ENCODE measurements around the gene PET100.

The PET100 gene

GRCh38 chr19:7654401-7654800, 24.8 kb downstream of the PET100 start:
- ATAC-seq, result no peak

GRCh38 chr19:7655581-7655980, 26.0 kb downstream of the PET100 start:
- no peak for ATAC-seq

- peak; percentile 61 for ATAC-seq
Measured at GRCh38 chr19:7657131-7657751, 27.6 kb downstream of the PET100 start.

- ATAC-seq, result peak; percentile 92 to 97
Measured at GRCh38 chr19:7658219-7658686, 28.7 kb downstream of the PET100 start.

- ATAC-seq, result no peak
Measured at GRCh38 chr19:7661744-7662538, 32.3 kb downstream of the PET100 start.

GRCh38 chr19:7662657-7663056, 33.1 kb downstream of the PET100 start:
- ATAC-seq, result no peak

GRCh38 chr19:7663706-7664105, 34.1 kb downstream of the PET100 start:
- ATAC-seq, result no peak

GRCh38 chr19:7665076-7665475, 35.5 kb downstream of the PET100 start:
- no peak for ATAC-seq

GRCh38 chr19:7668842-7669241, 39.2 kb downstream of the PET100 start, which contains the start of gene RETN:
RETN (plus strand) TSS chr19:7669049; CDS start chr19:7669327, 278 bp downstream.
- ATAC-seq, result no peak

- ATAC-seq, result no peak
Measured at GRCh38 chr19:7669641-7670040, 40.0 kb downstream of the PET100 start.

GRCh38 chr19:7670150-7670783, 40.7 kb downstream of the PET100 start:
- no peak for ATAC-seq

GRCh38 chr19:7670790-7671189, 41.2 kb downstream of the PET100 start:
- no peak for ATAC-seq

GRCh38 chr19:7672522-7672921, 42.9 kb downstream of the PET100 start:
- ATAC-seq, result no peak

- peak in 1 of 2 donors; percentile 40 for ATAC-seq
Measured at GRCh38 chr19:7674010-7675005, 44.7 kb downstream of the PET100 start.

GRCh38 chr19:7676376-7676775, 46.8 kb downstream of the PET100 start:
- ATAC-seq, result no peak

- ATAC-seq, result no peak
Measured at GRCh38 chr19:7676854-7677253, 47.3 kb downstream of the PET100 start, which contains the start of gene MCEMP1. MCEMP1 (plus strand) TSS chr19:7677090; CDS start chr19:7677121, 31 bp downstream.

GRCh38 chr19:7677669-7678311, 48.2 kb downstream of the PET100 start:
- ATAC-seq, result no peak

GRCh38 chr19:7678971-7679751, 49.6 kb downstream of the PET100 start:
- ATAC-seq, result peak; percentile 71 to 76

GRCh38 chr19:7679771-7680605, 50.4 kb downstream of the PET100 start:
- no peak for ATAC-seq

Measured in activated CD4-positive, CD25-positive, alpha-beta regulatory T cell treated with anti-CD3 and anti-CD28 coated beads, Interleukin-2, amount 50 U/mL, for 24 hours (primary cell).